ENCODE measurements around the gene BBOX1.

GRCh38 chr11:26992031-26992541, 48.5 kb upstream of the BBOX1 start:
- TF ChIP-seq POLR2A (IDR thresholded peaks at IDR 0.05) (no peak), CTCF (IDR thresholded peaks at IDR 0.05) (no peak), EP300 (IDR thresholded peaks at IDR 0.05) (no peak), POLR2AphosphoS5 (IDR thresholded peaks at IDR 0.05) (peak; percentile 56 to 64 (median 60))

All from sigmoid colon (tissue), 4 donors.